DMS79 (cell line): ENCODE measurements around the gene GRIK5.

Source experiments
- DNase-seq: peaks from one replicate; lab custom pipeline; 2025; lab: John Stamatoyannopoulos, UW

The GRIK5 gene

GRCh38 chr19:42095814-42096230 is 25.8 kb upstream of the GRIK5 start:
- DNase-seq = no peak

GRCh38 chr19:42095142-42095813 is 25.3 kb upstream of the GRIK5 start:
- DNase-seq = no peak

DNA sequence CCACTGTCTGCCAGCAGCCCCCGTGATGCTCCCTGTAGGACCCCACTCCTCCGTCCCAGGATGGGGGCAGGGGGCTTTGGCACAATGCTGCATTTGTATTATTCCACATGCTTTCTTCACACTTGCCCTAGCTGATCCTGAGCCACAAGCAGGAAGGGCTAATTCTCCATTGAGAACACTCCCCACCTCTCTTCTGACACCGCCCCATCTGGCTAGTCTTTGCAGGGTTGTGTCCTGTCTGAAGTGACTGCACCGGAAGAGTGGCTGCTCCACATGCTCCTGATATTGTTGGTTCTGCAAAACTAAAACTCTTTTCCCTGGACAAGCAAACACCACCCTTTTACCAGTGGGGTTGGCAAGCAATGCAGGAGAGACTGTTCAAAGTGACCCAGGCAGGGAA is 23.9 kb upstream of the GRIK5 start:
- DNase-seq = no peak

DNA sequence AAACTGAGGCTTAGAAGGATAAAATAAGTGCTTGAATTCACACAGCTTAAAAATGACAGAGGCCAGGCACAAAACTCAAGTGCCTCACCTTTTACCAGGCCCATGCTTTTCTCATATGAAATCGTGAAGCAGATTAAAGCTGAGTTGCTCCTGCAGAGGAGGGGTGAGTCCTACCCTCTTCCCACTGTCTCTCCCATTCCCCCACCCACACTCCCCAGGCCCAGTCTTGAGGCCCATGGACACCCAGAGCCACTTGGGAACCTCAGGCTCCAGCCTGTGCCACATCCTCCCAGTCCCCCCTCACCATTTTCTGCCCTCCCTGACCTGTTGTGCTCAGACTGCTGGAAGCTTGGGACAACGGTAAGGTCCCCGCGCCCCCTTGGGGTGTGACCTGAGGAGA is 23.5 kb upstream of the GRIK5 start:
- no peak for DNase-seq

- peak; percentile 39 for DNase-seq
Observed at GRCh38 chr19:42092350-42092749, 22.3 kb upstream of the GRIK5 start.

GRCh38 chr19:42091742-42092141 is 21.7 kb upstream of the GRIK5 start:
- no peak for DNase-seq

- DNase-seq = no peak
Observed at GRCh38 chr19:42091300-42091699, 21.3 kb upstream of the GRIK5 start.

DNA sequence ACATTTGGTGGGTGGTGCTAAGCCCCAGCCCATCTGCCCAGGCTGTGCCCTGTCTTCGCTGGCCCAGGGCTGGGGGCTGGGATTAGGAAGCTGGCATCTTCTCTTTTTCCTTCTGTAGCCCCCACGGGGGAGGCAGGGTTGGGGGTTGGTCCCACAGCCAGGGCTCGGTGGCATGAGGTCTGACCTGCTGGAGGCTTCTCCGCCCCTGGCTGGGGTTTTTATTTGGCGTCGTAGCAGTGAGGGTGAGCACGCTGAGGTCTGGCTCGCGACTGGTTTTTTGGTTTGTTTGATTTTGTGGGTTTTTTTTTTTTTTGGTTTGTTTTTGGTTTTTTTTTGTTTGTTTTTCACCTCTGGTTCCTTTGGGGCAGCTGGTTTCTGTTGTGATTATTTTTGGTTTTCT is 20.7 kb upstream of the GRIK5 start:
- no peak for DNase-seq

DNA sequence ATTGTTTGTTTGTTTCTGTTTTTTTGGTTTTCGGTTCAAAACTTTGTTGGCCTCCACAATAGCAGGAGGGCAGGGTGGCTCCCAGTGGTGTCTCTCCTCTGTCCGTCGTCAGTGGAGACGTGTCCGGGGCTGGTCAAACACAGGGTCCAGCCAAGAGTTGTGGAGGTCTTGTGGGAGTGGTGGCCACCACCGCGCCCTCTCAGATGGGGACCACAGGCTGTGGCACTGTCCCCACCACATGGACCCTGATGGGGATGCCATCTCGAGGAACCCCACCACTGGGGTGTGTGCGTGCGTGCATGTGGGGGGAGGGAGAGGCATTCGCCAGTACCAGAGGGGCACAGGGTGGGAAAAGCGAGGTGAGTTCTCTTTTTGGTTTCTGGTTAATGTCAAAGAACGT is 19.8 kb upstream of the GRIK5 start:
- no peak for DNase-seq

GRCh38 chr19:42089191-42089750 is 19.3 kb upstream of the GRIK5 start:
- no peak for DNase-seq

GRCh38 chr19:42088471-42089190 is 18.6 kb upstream of the GRIK5 start:
- no peak for DNase-seq

DNA sequence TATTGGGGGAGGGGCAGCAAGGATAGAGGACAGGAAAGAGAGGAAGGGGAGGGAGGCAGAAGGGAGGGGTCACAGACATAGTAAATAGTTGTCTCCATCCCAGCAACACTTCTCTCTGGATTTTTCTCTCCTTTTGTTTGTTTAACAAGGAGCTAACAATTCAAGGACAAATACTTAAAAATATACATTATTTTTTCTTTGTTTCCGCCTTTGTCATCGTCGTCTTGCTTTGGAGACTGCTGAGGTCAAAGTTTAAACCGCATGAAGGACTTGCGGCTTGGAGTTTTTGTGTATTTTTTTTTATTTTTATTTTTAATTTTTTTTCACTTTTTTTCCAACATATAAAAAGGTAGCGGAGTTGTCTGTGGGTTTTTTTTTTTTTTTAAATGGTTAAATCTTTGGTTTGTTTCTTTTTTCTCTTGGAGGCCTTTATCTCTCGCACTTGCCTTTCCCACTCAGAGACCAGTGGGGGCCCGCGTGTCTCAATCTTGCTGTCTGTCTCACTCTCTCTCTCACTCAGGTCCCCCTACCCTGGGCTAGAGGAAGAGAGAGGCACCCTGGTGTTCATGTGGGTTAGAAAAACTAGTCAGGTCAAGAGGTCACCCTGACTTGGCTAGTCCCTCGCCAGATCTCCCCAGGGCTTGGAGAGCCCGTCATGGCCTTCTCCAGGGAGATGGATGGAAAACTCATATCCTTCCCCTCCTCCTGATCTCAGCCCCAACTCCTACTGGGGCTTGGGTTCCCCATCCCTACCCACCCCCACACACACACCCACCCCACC is 17.0 kb upstream of the GRIK5 start:
- no peak for DNase-seq

DNA sequence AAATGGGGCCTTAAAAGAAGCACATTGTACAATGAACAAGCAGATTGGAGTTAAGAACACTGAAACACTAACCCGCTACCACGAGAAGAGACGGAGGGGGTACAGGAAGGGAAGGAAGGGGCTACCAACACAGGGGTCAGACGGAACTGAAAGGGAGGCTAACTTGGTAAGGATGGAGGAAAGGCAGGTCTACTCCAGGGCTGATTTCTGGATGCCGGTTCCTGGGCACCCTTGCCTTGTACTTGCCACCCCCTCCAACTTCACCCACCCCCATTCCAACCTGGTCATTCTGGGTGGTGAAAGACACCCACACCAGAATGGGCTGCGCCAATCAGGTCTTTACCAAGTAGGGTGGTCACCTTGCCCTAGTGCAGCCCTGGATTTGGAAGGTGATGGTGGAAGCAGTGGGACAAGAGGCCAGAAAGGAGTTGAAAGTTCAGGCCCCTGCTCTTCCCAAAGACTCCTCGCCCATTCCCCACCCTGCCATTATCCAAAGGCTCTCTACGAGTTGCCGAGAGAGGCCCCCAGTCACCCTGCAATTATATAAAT is 16.3 kb upstream of the GRIK5 start:
- no peak for DNase-seq

- no peak for DNase-seq
Observed at GRCh38 chr19:42083537-42083936, 13.5 kb upstream of the GRIK5 start.

GRCh38 chr19:42081584-42082203 is 11.7 kb upstream of the GRIK5 start:
- no peak for DNase-seq

- DNase-seq = no peak
Observed at GRCh38 chr19:42080764-42081375, 10.9 kb upstream of the GRIK5 start.

DNA sequence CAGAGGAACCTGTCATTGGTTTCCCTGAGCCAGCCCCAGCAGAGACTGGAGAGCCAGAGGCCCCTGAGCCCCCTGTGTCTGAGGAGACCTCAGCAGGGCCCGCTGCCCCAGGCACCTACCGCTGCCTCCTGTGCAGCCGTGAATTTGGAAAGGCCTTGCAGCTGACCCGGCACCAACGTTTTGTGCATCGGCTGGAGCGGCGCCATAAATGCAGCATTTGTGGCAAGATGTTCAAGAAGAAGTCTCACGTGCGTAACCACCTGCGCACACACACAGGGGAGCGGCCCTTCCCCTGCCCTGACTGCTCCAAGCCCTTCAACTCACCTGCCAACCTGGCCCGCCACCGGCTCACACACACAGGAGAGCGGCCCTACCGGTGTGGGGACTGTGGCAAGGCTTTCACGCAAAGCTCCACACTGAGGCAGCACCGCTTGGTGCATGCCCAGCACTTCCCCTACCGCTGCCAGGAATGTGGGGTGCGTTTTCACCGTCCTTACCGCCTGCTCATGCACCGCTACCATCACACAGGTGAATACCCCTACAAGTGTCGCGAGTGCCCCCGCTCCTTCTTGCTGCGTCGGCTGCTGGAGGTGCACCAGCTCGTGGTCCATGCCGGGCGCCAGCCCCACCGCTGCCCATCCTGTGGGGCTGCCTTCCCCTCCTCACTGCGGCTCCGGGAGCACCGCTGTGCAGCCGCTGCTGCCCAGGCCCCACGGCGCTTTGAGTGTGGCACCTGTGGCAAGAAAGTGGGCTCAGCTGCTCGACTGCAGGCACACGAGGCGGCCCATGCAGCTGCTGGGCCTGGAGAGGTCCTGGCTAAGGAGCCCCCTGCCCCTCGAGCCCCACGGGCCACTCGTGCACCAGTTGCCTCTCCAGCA is 10.1 kb upstream of the GRIK5 start:
- DNase-seq = no peak

GRCh38 chr19:42079276-42079669 is 9.3 kb upstream of the GRIK5 start:
- no peak for DNase-seq

DNA sequence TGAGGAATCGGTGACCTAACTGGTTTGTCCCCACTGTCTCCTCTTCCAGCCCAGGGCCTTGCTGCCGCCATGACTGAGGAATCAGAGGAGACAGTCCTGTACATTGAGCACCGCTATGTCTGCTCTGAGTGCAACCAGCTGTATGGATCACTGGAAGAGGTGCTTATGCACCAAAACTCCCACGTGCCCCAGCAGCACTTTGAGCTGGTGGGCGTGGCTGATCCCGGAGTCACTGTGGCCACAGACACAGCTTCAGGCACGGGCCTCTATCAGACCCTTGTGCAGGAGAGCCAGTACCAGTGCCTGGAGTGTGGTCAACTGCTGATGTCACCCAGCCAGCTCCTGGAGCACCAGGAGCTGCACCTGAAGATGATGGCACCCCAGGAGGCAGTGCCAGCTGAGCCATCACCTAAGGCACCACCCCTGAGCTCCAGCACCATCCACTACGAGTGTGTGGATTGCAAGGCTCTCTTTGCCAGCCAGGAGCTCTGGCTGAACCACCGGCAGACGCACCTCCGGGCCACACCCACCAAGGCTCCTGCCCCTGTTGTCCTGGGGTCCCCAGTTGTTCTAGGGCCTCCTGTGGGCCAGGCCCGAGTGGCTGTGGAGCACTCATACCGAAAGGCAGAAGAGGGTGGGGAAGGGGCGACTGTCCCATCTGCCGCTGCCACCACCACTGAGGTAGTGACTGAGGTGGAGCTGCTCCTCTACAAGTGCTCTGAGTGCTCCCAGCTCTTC is 8.7 kb upstream of the GRIK5 start:
- DNase-seq = no peak

DNA sequence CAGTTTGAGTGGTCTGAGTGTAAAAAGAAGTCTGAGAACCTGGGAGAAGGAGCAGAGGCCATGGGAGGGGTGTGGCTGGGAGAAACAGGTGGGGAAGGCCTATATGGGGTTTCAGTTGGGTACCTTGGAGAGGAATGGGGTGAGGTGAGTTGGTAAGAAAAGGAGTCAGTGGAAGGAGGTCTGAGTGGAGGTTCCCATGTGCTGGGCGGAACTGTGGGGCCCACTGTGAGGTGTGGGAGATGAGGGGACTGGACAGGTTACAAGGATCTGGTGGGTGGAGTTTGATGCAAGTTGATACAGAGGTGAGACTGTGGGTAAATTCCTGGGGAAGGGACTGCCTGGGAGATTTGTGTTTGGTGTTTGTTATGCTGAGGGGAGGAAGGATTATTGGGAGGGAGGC is 8.1 kb upstream of the GRIK5 start:
- no peak for DNase-seq
